Neural cell (in vitro differentiated cells): ENCODE results near the gene CNNM3. TPM values are rescaled to one million over a fixed set of nuclear protein-coding genes. Genes with fewer than 3 reads are reported as not detected.
A peak's percentile ranks its signal among the peaks of the same experiment; 100 is the strongest.

Experiments used
- H2AFZ ChIP-seq: fragments of 200-600, 300-800 bp; sonication (generic), shearing (Covaris generic); 2 replicates; pipeline ENCODE4 v1.6.0; 2014; ENCODE audit warnings: low read depth, mild to moderate bottlenecking, antibody characterized with exemption, low read length, moderate library complexity
- H3F3A ChIP-seq: fragments of 200-600 bp; shearing (Covaris generic); 2 replicates; pipeline ENCODE4 v1.6.1; 2016; ENCODE audit warnings: mild to moderate bottlenecking, moderate library complexity, mixed read lengths, antibody characterized with exemption, low read length; ENCODE audit not compliant: insufficient read depth, poor library complexity, severe bottlenecking
- H3K27ac ChIP-seq: fragments of 200-600, 300-800 bp; sonication (generic), shearing (Covaris generic); 2 replicates; pipeline ENCODE4 v1.5.1; 2014; ENCODE audit warnings: mild to moderate bottlenecking, low read length, moderate library complexity
- H3K27me3 ChIP-seq: fragments of 300-800, 200-600 bp; sonication (generic), shearing (Covaris generic); 2 replicates; pipeline ENCODE4 v1.6.0; 2014; ENCODE audit warnings: mild to moderate bottlenecking, low read depth, low read length, moderate library complexity; ENCODE audit not compliant: insufficient read depth
- H3K36me3 ChIP-seq: fragments of 300-800, 200-600 bp; sonication (generic), shearing (Covaris generic); 2 replicates; pipeline ENCODE4 v1.5.1; 2014; ENCODE audit warnings: mild to moderate bottlenecking, antibody characterized with exemption, low read length, moderate library complexity; ENCODE audit not compliant: insufficient read depth
- H3K4me2 ChIP-seq: fragments of 300-800, 200-600 bp; sonication (generic), shearing (Covaris generic); 2 replicates; pipeline ENCODE4 v1.6.0; 2014; ENCODE audit warnings: mild to moderate bottlenecking, low read length
- H3K4me3 ChIP-seq: fragments of 300-800, 200-600 bp; sonication (generic), shearing (Covaris generic); 2 replicates; pipeline ENCODE4 v1.5.1; 2014; ENCODE audit warnings: mild to moderate bottlenecking, low read length, moderate library complexity
- H3K79me2 ChIP-seq: fragments of 200-600 bp; shearing (Covaris generic); replicated peaks from 2 replicates; pipeline ENCODE4 v1.6.0; 2014; ENCODE audit warnings: mild to moderate bottlenecking, low read length, moderate library complexity; ENCODE audit not compliant: insufficient read depth
- H3K9ac ChIP-seq: fragments of 300-800, 200-600 bp; sonication (generic), shearing (Covaris generic); 2 replicates; pipeline ENCODE4 v1.6.1; 2016; ENCODE audit warnings: mild to moderate bottlenecking, low read length, mixed read lengths
- H3K9me2 ChIP-seq: fragments of 200-600 bp; shearing (Covaris generic); 2 replicates; pipeline ENCODE4 v1.6.1; 2016; ENCODE audit warnings: mild to moderate bottlenecking, low read length, mixed read lengths; ENCODE audit not compliant: insufficient read depth
- H3K9me3 ChIP-seq: fragments of 200-600, 300-800 bp; sonication (generic), shearing (Covaris generic); 2 replicates; pipeline ENCODE4 v1.6.1; 2016; ENCODE audit warnings: mild to moderate bottlenecking, mixed run types, low read length, moderate library complexity, mixed read lengths
- H4K20me1 ChIP-seq: fragments of 200-600 bp; shearing (Covaris generic); 2 replicates; pipeline ENCODE4 v1.6.1; 2016; ENCODE audit warnings: mild to moderate bottlenecking, mixed run types; ENCODE audit not compliant: insufficient read depth
- EP300 ChIP-seq: fragments of 450-650 bp; conservative IDR thresholded peaks from 2 replicates; pipeline ENCODE4 v1.6.1; 2014; ENCODE audit warnings: antibody characterized with exemption, mild to moderate bottlenecking, moderate library complexity; ENCODE audit not compliant: poor library complexity, severe bottlenecking
- EZH2 ChIP-seq: fragments of 200-600, 300-800 bp; shearing (Covaris generic), sonication (generic); IDR thresholded peaks from 2 replicates; pipeline ENCODE4 v1.6.1; 2014; ENCODE audit warnings: antibody characterized with exemption, low read length, borderline replicate concordance, mild to moderate bottlenecking; ENCODE audit not compliant: insufficient read depth, poor library complexity, severe bottlenecking
- MXI1 ChIP-seq: fragments of 450-650 bp; conservative IDR thresholded peaks from 2 replicates; pipeline ENCODE4 v1.6.1; 2014; ENCODE audit warnings: antibody characterized with exemption, mild to moderate bottlenecking; ENCODE audit not compliant: poor library complexity, severe bottlenecking
- POLR2AphosphoS5 ChIP-seq: IDR thresholded peaks from 2 replicates; pipeline ENCODE4 v1.6.1; 2012
- RAD21 ChIP-seq: fragments of 450-650 bp; conservative IDR thresholded peaks from 2 replicates; pipeline ENCODE4 v1.6.1; 2014; ENCODE audit warnings: antibody characterized with exemption, mild to moderate bottlenecking, moderate library complexity
- SMC3 ChIP-seq: fragments of 450-650 bp; conservative IDR thresholded peaks from 2 replicates; pipeline ENCODE4 v1.6.1; 2014; ENCODE audit warnings: antibody characterized with exemption, mild to moderate bottlenecking, moderate library complexity; ENCODE audit not compliant: poor library complexity
- TAF1 ChIP-seq: IDR thresholded peaks from 2 replicates; pipeline ENCODE4 v1.6.1; 2012; ENCODE audit warnings: low read depth
- polyA plus RNA-seq: library from polyadenylated mRNA; depleted of rRNA; stranded (reverse); fragments of >200 nt; gene quantifications from 2 replicates; pipeline ENCODE4 v1.2.3, GENCODE V29; 2014
- TF ChIP-seq, protein P1 (sequence below): IDR thresholded peaks from 2 replicates; pipeline ENCODE4 v1.6.1; 2012; ENCODE audit warnings: borderline replicate concordance
- TF ChIP-seq, protein P2 (sequence below): fragments of 450-650 bp; IDR thresholded peaks from 2 replicates; pipeline ENCODE4 v1.5.1; 2014; ENCODE audit warnings: antibody characterized with exemption, mild to moderate bottlenecking, moderate library complexity; ENCODE audit not compliant: poor library complexity, severe bottlenecking

The CNNM3 gene
- polyA plus RNA-seq, 1 donor from 2014 or later = 9.6 TPM

DNA sequence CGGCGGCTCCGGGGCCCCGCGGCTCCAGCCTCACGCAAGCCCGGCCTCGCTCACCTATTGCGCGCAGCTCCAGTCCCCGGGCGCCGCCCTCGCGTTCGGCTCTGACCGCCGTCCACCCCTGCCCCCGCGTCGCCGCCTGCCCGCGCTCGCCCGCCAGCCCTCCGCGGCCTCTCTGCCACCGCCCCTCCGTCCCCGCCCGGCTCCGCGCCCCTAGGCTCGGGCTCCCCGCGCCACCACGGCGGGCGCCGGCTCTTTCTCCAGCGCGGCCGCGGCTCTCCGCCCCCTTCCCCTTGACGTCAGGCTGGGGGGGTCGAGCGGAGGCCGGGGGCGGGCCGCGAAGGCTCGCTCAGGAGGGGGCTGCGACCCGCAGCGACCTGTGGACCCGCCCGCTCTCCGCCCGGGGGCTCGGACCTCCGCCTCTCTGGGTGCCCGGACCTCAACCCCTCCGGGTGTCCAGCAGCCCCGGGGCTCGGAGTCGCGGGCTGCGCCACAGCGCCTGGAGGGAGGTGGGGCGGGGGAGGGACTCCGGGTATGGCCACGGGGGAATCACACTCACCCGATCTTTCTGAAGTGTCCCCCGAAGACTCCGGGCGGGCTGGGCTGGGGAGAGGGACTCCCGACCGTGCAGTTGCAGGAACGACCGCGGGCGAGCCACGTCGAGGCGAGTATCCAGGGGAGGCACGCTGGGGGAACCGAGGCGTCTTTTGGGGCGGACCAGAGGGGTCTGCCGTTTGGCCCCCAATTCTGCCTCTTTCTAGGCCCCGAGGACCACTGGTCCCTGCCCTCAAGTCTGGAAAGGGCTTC lies 54.0 kb downstream of the CNNM3 start, which contains the start of gene SEMA4C:
Gene SEMA4C (minus strand): TSS at position 259 of the 804 bp plus-strand sequence. CDS start 2,194 bp downstream, outside the sequence.
- H3K4me3 ChIP-seq = peak within 1 kb of the TSS; percentile 94
- peak within 1 kb of the TSS; percentile 90 for H3K27ac ChIP-seq
- H3K9ac ChIP-seq = peak within 1 kb of the TSS; percentile 98
- TF ChIP-seq, protein P1, sequence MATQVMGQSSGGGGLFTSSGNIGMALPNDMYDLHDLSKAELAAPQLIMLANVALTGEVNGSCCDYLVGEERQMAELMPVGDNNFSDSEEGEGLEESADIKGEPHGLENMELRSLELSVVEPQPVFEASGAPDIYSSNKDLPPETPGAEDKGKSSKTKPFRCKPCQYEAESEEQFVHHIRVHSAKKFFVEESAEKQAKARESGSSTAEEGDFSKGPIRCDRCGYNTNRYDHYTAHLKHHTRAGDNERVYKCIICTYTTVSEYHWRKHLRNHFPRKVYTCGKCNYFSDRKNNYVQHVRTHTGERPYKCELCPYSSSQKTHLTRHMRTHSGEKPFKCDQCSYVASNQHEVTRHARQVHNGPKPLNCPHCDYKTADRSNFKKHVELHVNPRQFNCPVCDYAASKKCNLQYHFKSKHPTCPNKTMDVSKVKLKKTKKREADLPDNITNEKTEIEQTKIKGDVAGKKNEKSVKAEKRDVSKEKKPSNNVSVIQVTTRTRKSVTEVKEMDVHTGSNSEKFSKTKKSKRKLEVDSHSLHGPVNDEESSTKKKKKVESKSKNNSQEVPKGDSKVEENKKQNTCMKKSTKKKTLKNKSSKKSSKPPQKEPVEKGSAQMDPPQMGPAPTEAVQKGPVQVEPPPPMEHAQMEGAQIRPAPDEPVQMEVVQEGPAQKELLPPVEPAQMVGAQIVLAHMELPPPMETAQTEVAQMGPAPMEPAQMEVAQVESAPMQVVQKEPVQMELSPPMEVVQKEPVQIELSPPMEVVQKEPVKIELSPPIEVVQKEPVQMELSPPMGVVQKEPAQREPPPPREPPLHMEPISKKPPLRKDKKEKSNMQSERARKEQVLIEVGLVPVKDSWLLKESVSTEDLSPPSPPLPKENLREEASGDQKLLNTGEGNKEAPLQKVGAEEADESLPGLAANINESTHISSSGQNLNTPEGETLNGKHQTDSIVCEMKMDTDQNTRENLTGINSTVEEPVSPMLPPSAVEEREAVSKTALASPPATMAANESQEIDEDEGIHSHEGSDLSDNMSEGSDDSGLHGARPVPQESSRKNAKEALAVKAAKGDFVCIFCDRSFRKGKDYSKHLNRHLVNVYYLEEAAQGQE = no peak
- TF ChIP-seq EZH2 = no peak
- peak; percentile 24 for TF ChIP-seq EP300
- TF ChIP-seq SMC3 = peak; percentile 24
- peak; percentile 25 for TF ChIP-seq TAF1
- TF ChIP-seq MXI1 = peak; percentile 51
- TF ChIP-seq, protein P2, sequence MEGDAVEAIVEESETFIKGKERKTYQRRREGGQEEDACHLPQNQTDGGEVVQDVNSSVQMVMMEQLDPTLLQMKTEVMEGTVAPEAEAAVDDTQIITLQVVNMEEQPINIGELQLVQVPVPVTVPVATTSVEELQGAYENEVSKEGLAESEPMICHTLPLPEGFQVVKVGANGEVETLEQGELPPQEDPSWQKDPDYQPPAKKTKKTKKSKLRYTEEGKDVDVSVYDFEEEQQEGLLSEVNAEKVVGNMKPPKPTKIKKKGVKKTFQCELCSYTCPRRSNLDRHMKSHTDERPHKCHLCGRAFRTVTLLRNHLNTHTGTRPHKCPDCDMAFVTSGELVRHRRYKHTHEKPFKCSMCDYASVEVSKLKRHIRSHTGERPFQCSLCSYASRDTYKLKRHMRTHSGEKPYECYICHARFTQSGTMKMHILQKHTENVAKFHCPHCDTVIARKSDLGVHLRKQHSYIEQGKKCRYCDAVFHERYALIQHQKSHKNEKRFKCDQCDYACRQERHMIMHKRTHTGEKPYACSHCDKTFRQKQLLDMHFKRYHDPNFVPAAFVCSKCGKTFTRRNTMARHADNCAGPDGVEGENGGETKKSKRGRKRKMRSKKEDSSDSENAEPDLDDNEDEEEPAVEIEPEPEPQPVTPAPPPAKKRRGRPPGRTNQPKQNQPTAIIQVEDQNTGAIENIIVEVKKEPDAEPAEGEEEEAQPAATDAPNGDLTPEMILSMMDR = peak; percentile 21
- peak; percentile 84 for TF ChIP-seq POLR2AphosphoS5
- peak; percentile 8 for TF ChIP-seq RAD21
- H3K27me3 ChIP-seq = no peaks in the 10 kb centered on the region
- no peaks in the 10 kb centered on the region for H3F3A ChIP-seq
- no peaks in the 10 kb centered on the region for H3K9me3 ChIP-seq
- H3K4me2 ChIP-seq = no peak within 1 kb of the TSS
- H3K9me2 ChIP-seq = no peaks in the 10 kb centered on the region
- peaks cover 34% of the 10 kb centered on the region for H3K79me2 ChIP-seq
- peaks cover 11% of the 10 kb centered on the region for H4K20me1 ChIP-seq
- peak within 1 kb of the TSS; percentile 14 for H2AFZ ChIP-seq
- no peaks in the 10 kb centered on the region for H3K36me3 ChIP-seq

- Histone ChIP-seq H3K9ac (peak overlapping the region; percentile 98), H3F3A (no peaks in the 10 kb centered on the region), H3K27ac (peak overlapping the region; percentile 90), H2AFZ (peak overlapping the region; percentile 14), H3K36me3 (no peaks in the 10 kb centered on the region), H3K9me3 (no peaks in the 10 kb centered on the region), H3K9me2 (no peaks in the 10 kb centered on the region), H3K79me2 (peaks cover 34% of the 10 kb centered on the region), H3K4me3 (peak overlapping the region; percentile 94), H4K20me1 (peaks cover 10% of the 10 kb centered on the region), H3K27me3 (no peaks in the 10 kb centered on the region), H3K4me2 (no peak overlapping the region)
- TF ChIP-seq, protein P1 = no peak
- TF ChIP-seq SMC3 (no peak), TAF1 (no peak), EP300 (no peak), MXI1 (no peak), EZH2 (no peak), POLR2AphosphoS5 (no peak), RAD21 (no peak)
- TF ChIP-seq, protein P2 = no peak
These were observed 54.7 kb downstream of the CNNM3 start for GRCh38 chr2:96870626-96871255.
